Right lung (tissue), 5 donors: ENCODE results near the gene SLC2A11. TPM values are rescaled to one million over a fixed set of nuclear protein-coding genes. Genes with fewer than 3 reads are reported as not detected.
"Not testable (repeated sequence)": the region's sequence is repeated elsewhere in the genome, so short reads cannot be mapped to it uniquely, and the experiment has no call there.

Experiments
- DNase-seq, 2 donors: peaks; one replicate each; pipeline ENCODE4 v3.0.0-alpha.2; 2013
- polyA plus RNA-seq, 5 donors: library from polyadenylated mRNA; unstranded; fragments of 120-200 nt; gene quantifications; one replicate each; pipeline versions ENCODE4 v1.2.1 to v1.2.3, GENCODE V29; 2013; ENCODE audit warnings: inconsistent platforms in 1 of 5, low replicate concordance in 1 of 5; ENCODE audit not compliant: insufficient read length in 5 of 5, insufficient read depth in 1 of 5

SLC2A11 gene
- polyA plus RNA-seq, 5 donors: 14.9 to 24.0 (median 19.8) TPM

DNA sequence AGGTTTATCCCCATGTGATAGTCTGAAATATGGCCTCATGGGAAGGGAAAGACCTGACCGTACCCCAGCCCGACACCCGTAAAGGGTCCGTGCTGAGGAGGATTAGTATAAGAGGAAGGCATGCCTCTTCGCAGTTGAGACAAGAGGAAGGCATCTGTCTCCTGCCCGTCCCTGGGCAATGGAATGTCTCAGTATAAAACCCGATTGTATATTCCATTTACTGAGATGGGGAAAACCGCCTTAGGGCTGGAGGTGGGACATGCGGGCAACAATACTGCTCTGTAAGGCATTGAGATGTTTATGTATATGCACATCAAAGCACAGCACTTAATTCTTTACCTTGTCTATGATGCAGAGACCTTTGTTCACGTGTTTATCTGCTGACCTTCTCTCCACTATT, 49.7 kb downstream of the SLC2A11 start:
- DNase-seq: not testable (repeated sequence)

DNA sequence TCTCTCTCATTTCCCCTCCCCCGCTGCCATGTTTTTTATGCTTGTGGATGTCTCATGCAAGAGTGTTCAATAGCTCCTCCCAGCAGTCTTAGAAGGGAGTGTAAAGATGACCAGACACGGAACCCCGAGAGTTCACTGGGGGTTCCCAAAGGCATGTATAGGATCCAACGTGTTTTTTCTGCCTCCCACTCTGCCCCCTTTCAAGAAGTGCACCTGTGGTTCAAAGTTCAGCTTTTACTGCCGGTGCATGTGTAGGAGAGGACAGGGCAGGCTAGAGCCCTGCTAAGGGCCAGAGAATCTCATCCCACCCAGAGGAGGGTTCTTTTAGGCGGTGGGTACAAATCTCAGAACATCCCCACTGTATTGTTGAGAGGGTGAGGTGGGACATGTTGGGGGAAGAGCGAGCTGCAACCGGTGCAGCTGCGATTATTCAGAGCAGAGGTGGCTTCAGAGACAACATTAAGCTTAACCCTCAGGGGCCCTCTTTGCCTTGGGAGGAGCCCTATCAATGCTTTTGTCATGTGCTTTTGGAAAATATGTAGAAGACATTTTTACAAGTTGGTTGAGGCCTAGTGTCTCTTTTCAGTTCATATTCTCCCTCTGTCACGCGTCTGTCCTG, 51.0 kb downstream of the SLC2A11 start:
- DNase-seq: no peak

DNA sequence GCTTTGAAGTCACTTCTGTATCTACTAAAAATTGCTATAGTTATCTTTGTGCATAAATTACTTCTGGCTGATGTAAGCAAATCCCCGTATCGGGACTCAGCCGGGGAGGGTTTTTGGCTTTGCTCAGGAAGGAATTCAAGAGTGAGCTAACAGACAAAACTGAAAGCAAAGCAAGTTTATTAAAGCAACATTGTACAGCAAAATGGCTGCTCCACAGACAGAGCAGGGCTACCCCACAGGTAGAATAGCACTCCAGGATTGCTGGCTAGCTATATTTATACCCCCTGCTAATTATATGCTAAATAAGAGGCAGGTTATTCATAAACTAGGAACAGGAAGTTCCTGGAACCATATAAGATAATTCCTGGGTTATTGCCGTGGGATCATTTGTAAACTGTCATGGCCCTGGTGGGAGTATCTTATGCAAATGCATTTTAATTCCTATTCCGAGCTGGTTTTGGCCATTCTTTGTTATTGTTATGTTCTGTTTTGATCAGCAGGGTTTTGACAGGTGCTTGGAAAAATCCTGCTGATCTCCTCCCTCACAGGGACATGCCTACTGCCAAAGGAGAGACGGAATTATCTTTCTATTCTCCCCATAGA, 51.7 kb downstream of the SLC2A11 start:
- DNase-seq: peak in 1 of 2 donors; percentile 47

DNA sequence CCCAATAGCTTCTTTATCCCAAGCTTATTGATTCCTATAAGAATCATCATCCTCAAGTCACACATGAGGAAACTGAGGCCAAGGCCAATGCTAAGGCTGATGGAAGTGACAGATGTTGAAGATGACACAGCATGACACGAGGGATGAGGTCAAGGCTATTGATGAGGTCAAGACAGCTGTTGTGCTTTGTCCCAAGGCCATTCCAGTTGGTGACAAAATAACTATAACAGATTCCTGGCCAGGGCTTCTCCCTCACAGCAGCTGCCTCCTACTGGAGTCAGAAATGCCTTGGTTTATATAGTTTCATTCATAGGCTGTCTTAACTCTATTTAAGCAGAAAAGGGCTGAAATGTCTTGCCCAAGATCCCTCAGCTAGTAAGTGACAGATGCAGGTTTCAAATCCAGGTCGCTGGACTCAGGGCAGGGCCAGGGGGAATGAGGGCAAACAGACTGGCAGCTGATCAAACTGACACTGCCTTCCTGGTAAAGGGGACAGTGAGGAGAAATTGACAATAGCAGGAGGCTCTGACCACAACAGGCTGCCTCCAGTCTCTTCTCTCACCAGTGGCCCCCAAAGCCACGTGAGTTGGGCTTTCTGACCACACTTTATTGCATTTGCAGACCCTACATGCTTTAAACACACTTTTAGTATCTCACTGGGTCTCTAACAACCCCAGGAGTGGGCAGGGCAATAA, 53.0 kb downstream of the SLC2A11 start:
- DNase-seq: no peak

DNA sequence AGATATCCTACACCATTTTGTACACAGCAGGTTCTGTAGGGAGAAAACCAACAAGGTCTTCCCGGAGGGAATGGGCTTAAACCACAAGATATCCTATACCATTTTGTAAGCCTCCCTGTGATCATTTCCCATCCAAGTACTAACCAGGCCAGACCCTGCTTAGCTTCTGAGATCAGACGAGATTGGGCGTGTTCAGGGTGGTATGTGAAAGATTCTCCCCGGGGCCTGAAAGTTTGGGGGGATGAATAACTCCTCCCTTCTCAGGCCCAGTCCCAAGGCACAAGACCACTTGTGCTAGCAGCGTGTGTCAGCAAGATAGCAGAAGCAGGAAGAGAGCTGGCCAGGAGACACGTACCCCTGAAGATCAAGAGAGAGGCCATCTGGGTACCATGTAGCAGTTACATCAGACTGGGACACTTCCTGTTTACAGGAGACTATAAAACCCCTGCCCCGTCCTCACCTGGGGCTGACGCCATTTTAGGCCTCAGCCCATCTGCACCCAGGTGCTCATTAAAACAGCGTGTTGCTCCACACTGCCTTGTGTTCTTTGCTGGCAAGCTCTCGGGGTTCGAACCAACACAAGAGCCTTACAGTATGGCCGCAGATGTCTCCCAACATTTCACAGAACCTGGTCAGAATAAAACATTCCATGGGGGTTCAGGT, 53.8 kb downstream of the SLC2A11 start:
- DNase-seq: no peak

DNA sequence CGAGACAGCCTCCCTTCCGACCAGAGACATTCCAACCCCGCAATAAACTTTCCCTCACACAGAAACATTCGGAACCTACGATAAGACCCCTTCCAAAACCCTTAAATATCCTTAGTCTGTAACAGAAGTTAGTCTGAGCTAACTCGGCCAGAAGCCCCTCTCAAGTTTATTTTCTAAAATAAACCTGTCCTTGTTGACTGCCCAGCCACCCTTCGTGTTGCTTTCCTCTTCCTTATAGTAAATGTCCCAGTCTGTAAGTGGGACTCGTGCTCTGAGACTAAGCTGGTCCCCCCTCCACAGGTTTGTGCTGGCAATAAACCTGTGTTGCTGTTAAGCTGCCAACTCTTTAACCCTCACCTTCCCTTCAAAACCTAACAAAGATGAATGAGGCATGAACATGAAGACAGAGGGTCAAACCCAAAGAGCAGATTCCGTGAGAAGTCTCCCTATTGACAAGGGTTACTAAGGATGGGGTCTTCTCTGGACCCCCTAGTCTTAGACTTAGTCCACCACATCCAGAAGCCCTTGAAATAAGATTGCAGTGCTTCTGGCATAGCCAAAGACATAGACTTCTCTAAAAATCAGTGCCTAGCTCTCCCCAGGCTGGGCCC, 54.7 kb downstream of the SLC2A11 start:
- DNase-seq: no peak

DNA sequence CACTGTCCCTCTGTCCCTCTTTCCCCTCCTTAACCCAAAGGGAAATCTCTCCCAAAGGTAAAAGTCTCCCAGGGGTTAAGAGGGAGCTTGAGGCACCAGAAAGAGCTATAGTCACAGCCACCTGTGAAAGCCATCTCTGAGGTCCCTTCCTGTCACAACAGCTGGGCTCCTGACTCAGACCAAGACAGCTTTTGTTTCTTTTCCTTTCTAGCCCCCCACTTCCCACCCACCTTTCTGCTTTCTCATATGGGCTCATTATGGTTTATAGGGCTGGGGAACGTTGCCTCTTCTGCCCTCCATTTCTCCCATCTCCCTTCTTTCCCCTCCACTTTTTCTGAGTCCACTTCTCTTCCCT, 55.6 kb downstream of the SLC2A11 start:
- no peak for DNase-seq

DNA sequence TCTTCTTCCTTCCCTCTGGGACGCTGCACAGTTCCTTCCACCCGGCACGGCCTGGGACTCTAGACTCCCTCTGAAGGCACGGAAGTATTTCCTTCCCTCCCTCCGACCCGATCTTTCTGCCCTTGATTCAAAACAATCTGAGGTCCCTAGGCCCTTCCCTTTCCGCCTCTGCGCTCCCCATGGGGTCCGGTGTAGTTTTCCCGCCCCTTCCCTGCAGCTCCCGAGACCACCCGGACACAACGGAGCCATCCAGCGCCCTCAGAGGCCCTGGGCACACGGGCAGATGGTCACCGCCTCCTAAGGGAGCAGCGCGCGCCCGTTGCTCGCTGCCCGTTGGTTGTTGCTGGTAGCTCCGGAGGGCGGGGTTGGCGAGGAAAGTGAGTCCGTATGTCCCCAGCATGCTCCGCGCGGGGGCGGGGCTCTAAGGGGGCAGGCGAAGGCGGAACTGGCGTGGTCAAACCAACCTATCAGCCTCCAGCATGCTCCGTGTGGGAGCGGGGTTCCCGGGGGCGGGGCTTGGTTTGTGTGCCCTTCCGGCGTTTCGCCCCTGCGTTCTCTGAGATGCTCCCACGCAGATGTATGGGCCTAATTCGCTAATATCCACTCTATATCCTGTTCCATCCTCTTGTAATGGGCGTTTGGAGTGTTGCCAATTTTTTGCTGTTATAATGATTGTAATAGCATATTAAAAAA, 56.1 kb downstream of the SLC2A11 start:
- peak; percentile 98 to 99 for DNase-seq

DNA sequence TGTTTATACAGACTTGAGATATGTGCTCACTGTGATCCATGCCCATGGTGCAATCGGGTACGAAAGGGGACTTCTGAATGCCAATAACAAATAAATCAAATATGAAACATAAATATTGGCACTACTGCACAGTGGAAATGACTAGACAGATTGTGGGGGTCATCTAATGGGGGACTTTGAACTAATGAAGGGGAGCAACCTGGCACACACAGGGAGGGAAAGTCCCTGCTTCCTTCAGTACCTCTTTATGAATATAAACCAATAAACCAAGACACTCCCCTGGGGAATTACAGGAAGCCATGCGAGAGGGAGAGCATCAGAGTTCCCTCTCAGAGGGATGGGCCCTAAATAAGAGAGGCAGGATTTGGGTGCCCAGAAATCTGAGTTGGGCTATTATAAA, 57.6 kb downstream of the SLC2A11 start:
- DNase-seq: no peak

DNA sequence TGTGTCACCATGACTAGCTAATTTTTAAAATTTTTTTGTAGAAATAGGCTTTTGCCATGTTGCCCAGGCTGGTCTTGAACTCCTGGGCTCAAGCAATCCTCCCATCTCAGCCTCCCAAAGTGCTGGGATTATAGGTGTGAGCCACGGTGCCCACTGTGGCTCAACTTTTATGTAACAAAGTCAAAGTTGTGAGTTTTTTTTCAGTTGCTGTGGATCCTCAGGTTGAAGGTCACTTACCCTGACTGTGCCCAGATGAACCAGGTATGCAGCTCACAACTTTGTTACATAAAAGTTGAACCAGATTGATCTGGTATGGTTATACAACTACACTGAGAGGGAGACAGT, 62.6 kb downstream of the SLC2A11 start:
- DNase-seq: not testable (repeated sequence)

DNA sequence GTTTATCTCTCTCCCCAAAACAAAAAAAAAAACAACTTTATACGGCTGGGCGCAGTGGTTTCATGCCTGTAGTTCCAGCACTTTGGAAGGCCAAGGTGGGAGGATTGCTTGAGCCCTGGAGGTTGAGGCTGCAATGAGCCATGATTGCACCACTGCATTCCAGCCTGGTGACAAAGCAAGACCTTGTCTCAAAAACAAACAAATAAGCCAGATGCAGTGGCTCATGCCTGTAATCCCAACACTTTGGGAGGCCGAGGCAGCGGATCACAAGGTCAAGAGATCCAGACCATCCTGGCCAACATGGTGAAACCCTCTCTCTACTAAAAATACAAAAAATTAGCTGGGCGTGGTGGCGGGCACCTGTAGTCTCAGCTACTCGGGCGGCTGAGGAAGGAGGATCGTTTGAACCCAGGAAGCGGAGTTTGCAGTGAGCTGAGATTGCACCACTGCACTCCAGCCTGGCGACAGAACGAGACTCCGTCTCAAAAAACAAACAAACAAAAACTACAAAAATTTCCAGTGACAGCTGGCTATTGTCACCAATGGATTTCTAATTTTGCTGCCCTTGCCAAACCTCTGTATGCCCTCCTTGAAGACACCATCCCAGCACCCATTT, 64.0 kb downstream of the SLC2A11 start:
- not testable (repeated sequence) for DNase-seq

DNA sequence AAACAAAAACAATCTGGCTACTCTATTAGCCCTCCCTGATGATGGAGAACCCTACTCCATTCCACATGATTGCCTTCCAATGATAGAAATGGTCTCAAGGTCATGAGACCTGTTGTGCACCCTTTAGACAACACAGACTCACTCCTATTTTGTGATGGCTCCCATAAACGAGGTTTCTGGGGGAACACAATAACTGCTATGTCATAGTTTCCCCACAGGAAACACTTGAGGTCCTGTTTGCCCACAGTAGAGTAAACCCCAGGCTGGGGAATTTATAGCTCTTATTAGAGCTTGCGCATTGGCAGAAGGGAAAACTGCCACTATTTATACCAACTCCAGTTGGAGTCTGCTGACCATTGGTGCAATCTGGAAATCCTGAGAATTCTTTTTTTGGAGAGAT, 65.2 kb downstream of the SLC2A11 start:
- no peak for DNase-seq

DNA sequence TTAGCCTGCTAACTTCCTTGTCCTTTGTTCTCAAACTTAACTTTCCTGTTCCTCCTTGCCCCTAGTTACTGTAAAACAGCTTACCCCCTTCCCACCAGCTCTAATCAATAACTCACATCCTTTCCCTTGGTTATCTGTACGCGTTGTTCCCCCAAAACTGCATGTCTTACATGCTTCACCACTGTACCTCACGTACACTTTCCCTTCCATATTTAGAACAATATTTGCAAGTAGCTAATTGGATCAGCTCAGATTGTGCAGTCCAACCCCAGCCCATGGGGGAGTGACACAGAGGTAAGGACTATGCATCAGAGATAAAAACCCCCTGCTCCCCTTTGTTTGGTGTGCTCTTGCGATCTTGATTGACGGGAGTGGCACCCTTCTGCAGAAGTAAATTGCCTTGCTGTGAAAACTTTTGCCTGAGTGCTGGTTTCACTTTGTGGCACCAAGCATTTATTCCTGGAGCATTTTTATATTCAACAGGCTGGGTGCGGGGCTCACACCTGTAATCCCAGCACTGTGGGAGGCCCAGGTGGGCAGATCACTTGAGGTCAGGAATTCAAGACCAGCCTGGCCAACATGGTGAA, 67.4 kb downstream of the SLC2A11 start:
- DNase-seq: no peak

DNA sequence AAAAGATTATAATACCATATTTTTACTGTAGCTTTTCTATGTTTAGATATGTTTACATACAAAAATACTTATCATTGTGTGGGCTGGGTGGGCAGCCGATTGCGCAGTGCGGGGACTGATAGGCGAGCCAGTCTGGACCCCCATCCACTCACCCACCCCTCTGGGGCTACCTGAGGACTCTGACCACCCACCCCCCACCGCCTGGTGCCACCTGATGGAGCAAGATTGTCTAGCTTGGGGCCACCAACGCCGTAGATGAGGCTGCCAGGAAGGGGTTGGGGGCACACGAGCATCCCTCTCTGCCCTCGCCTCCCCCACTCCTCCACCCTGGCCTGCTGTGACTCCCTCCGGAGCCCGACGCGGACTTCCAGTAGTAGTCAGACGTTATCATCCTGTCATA, 68.9 kb downstream of the SLC2A11 start:
- no peak for DNase-seq

Other genes starting within 250 kb of the SLC2A11 start
- gene DRICH1, start 225.6 kb upstream of the SLC2A11 start, polyA plus RNA-seq: 1 to 10 TPM; 2.5 to 5.1 (median 3.2) TPM
- 1 to 10 TPM; 2.7 to 5.0 (median 4.1) TPM for gene RGL4, start 166.9 kb upstream of the SLC2A11 start, polyA plus RNA-seq
- 10 to 100 TPM in 1 of 5 donors, 1 to 10 TPM in 4; 6.8 to 10.0 (median 7.1) TPM for gene ZNF70, start 106.8 kb upstream of the SLC2A11 start, polyA plus RNA-seq
- gene VPREB3, start 103.5 kb upstream of the SLC2A11 start, polyA plus RNA-seq: under 1 TPM in 3 of 5 donors, not detected in 2; 0.61 to 0.91 (median 0.76) TPM
- gene C22orf15, start 94.9 kb upstream of the SLC2A11 start, polyA plus RNA-seq: 1 to 10 TPM; 3.7 to 8.6 (median 7.2) TPM
- gene CHCHD10, start 89.9 kb upstream of the SLC2A11 start, polyA plus RNA-seq: 10 to 100 TPM; 18.4 to 38.4 (median 24.0) TPM
- gene MMP11, start 85.0 kb upstream of the SLC2A11 start, polyA plus RNA-seq: 10 to 100 TPM in 2 of 5 donors, 1 to 10 TPM in 3; 7.5 to 12.5 (median 9.4) TPM
- gene SMARCB1, start 70.9 kb upstream of the SLC2A11 start, polyA plus RNA-seq: 100 to 1,000 TPM; 142 to 157 (median 143) TPM
- gene DERL3, start 18.9 kb upstream of the SLC2A11 start, polyA plus RNA-seq: 1 to 10 TPM; 3.5 to 5.3 (median 3.9) TPM
- gene MIF, start 36.5 kb downstream of the SLC2A11 start, polyA plus RNA-seq: 100 to 1,000 TPM; 112 to 314 (median 160) TPM
- gene GSTT2B, start 103.3 kb downstream of the SLC2A11 start, polyA plus RNA-seq: 10 to 100 TPM in 2 of 5 donors, 1 to 10 TPM in 3; 7.1 to 23.0 (median 9.4) TPM
- 10 to 100 TPM in 3 of 5 donors, 1 to 10 TPM in 2; 7.1 to 10.8 (median 10.1) TPM for gene DDTL, start 109.0 kb downstream of the SLC2A11 start, polyA plus RNA-seq
- 10 to 100 TPM; 46.9 to 87.1 (median 62.7) TPM for gene DDT, start 116.6 kb downstream of the SLC2A11 start, polyA plus RNA-seq
- 1 to 10 TPM in 3 of 5 donors, not detected in 2; 1.5 to 2.0 (median 1.9) TPM for gene GSTT2, start 122.3 kb downstream of the SLC2A11 start, polyA plus RNA-seq
- gene GSTT4, start 147.6 kb downstream of the SLC2A11 start, polyA plus RNA-seq: under 1 TPM in 2 of 5 donors, not detected in 3; 0.05 to 0.12 TPM
- gene CABIN1, start 153.4 kb downstream of the SLC2A11 start, polyA plus RNA-seq: 100 to 1,000 TPM in 2 of 5 donors, 10 to 100 TPM in 3; 68.9 to 132 (median 78.6) TPM